K562 (cell line): ENCODE data around the gene SDC3. TPM values are rescaled to one million over a fixed set of nuclear protein-coding genes. Genes with fewer than 3 reads are reported as not detected.
A peak's percentile ranks its signal among the peaks of the same experiment; 100 is the strongest.

Experiments used
- CBX3 ChIP-seq, 2 experiments: IDR thresholded peaks; 1 replicate in 1 of 2; 2 replicates in 1 of 2; pipeline ENCODE4 v1.6.1; 2012; ENCODE audit warnings: inconsistent platforms in 2 of 2, low read length in 2 of 2, borderline replicate concordance in 1 of 2, control low read depth in 1 of 2
- ETV1 ChIP-seq: fragments of 450-650 bp; conservative IDR thresholded peaks from 2 replicates; pipeline ENCODE4 v1.6.1; 2016; ENCODE audit warnings: missing genetic modification characterization, control low read depth, low read depth, missing compliant biosample characterization
- ETV5 ChIP-seq: sonication (generic); formaldehyde crosslinking; IDR thresholded peaks from 2 replicates; pipeline ENCODE4 v1.4.0; 2020; ENCODE audit warnings: low read depth, mild to moderate bottlenecking, missing genetic modification reagents
- HEY1 ChIP-seq: fragments of 250-450 bp; sonication (Bioruptor Pico); IDR thresholded peaks from 2 replicates; pipeline ENCODE4 v1.5.0; 2020; ENCODE audit warnings: mild to moderate bottlenecking, moderate library complexity, borderline replicate concordance
- HLTF ChIP-seq: fragments of 450-650 bp; IDR thresholded peaks from 2 replicates; pipeline ENCODE4 v1.6.1; 2016
- HMG20B ChIP-seq: fragments of 250-450 bp; sonication (Bioruptor Pico); IDR thresholded peaks from 2 replicates; pipeline ENCODE4 v1.5.0; 2021; ENCODE audit warnings: mild to moderate bottlenecking
- NR2C2 ChIP-seq, 2 experiments: fragments of 200-800 bp in 1 of 2; sonication (Bioruptor generic) in 1 of 2; sonication (generic) in 1 of 2; formaldehyde crosslinking in 1 of 2; IDR thresholded peaks; 2 replicates each; pipeline versions ENCODE4 v1.6.1 to v1.8.0; 2016 to 2022; ENCODE audit warnings: mild to moderate bottlenecking in 1 of 2, missing compliant biosample characterization in 1 of 2, missing genetic modification characterization in 1 of 2, missing genetic modification reagents in 1 of 2
- PTTG1 ChIP-seq: fragments of 450-650 bp; IDR thresholded peaks from 2 replicates; pipeline ENCODE4 v1.6.1; 2016; ENCODE audit warnings: low read depth, mild to moderate bottlenecking, missing genetic modification characterization, missing compliant biosample characterization
- RNF2 ChIP-seq: sonication (generic); IDR thresholded peaks from 2 replicates; pipeline ENCODE4 v1.6.1; 2016
- RUNX1 ChIP-seq: sonication (generic); IDR thresholded peaks from 2 replicates; pipeline ENCODE4 v1.6.1; 2016; ENCODE audit warnings: antibody characterized with exemption, low read depth
- SAP30 ChIP-seq: fragments of 200-600 bp; sonication (generic); IDR thresholded peaks from 2 replicates; pipeline ENCODE4 v1.6.1; 2012; ENCODE audit warnings: borderline replicate concordance, low read depth, mild to moderate bottlenecking, moderate library complexity, low read length, control low read depth, inconsistent platforms; ENCODE audit not compliant: insufficient read depth, poor library complexity, severe bottlenecking
- SMAD1 ChIP-seq: fragments of 150-350 bp; IDR thresholded peaks from 2 replicates; pipeline ENCODE4 v1.6.1; 2014; ENCODE audit warnings: low read length, low read depth; ENCODE audit not compliant: partially characterized antibody
- SREBF2 ChIP-seq: sonication (generic); formaldehyde crosslinking; IDR thresholded peaks from 2 replicates; pipeline ENCODE4 v1.4.0; 2020; ENCODE audit warnings: mild to moderate bottlenecking, missing genetic modification reagents
- WHSC1 ChIP-seq: IDR thresholded peaks from one replicate; pipeline ENCODE4 v1.6.1; 2012; ENCODE audit warnings: low read length, control low read depth, inconsistent platforms
- ZBTB17 ChIP-seq: fragments of 450-650 bp; formaldehyde crosslinking; IDR thresholded peaks from 2 replicates; pipeline ENCODE4 v1.4.0; 2020; ENCODE audit warnings: mild to moderate bottlenecking
- ZKSCAN1 ChIP-seq: fragments of 150-350 bp; IDR thresholded peaks from 2 replicates; pipeline ENCODE4 v1.6.1; 2016; ENCODE audit warnings: low read depth, low read length
- ZNF12 ChIP-seq: sonication (generic); formaldehyde crosslinking; IDR thresholded peaks from 2 replicates; pipeline ENCODE4 v1.4.0; 2020; ENCODE audit warnings: mild to moderate bottlenecking, missing genetic modification reagents
- ZNF232 ChIP-seq: sonication (generic); formaldehyde crosslinking; IDR thresholded peaks from 2 replicates; pipeline ENCODE4 v1.8.0; 2022; ENCODE audit warnings: mild to moderate bottlenecking, missing genetic modification reagents
- ZNF586 ChIP-seq: fragments of 450-650 bp; formaldehyde crosslinking; conservative IDR thresholded peaks from 2 replicates; pipeline ENCODE4 v1.4.0; 2020; ENCODE audit warnings: mild to moderate bottlenecking, moderate library complexity
- ZNF717 ChIP-seq: fragments of 250-450 bp; sonication (Bioruptor Pico); IDR thresholded peaks from 2 replicates; pipeline ENCODE4 v1.5.0; 2021
- polyA plus RNA-seq, 8 experiments: library from polyadenylated mRNA; depleted of rRNA in 4 of 8; stranded (reverse) in 5 of 8; unstranded in 3 of 8; fragments of >200 nt; fragmentation: Nextera tagmentation in 2 of 8; fragmentation: Illumina TruSeq in 1 of 8; extraction: Ambion mirVana in 2 of 8; extraction: Trizol in 1 of 8; gene quantifications; 2 replicates each; pipeline versions ENCODE4 v1.2.1 to v1.2.3, GENCODE V29; 2011 to 2014; ENCODE audit warnings: inconsistent platforms in 1 of 8, missing spikeins in 1 of 8
- total RNA-seq, 7 experiments: library from RNA; depleted of rRNA in 6 of 7; stranded (reverse); fragments of >200 nt in 6 of 7; fragmentation: Illumina TruSeq in 2 of 7; extraction: Trizol in 2 of 7; gene quantifications; 2 replicates each; pipeline versions ENCODE4 v1.2.1 to v1.2.3, GENCODE V29; 2011 to 2021; ENCODE audit warnings: low replicate concordance in 1 of 7
- TF ChIP-seq, protein P1 (sequence below): sonication (generic); formaldehyde crosslinking; IDR thresholded peaks from 2 replicates; pipeline ENCODE4 v1.8.1; 2023; ENCODE audit warnings: mild to moderate bottlenecking, missing genetic modification reagents
- TF ChIP-seq, protein P2 (sequence below): fragments of 450-650 bp; IDR thresholded peaks from 2 replicates; pipeline ENCODE4 v1.6.1; 2018; ENCODE audit warnings: mild to moderate bottlenecking, low read depth; ENCODE audit not compliant: partially characterized antibody
- TF ChIP-seq, protein P3 (sequence below), 3 experiments: fragments of 200-800 bp in 1 of 3; sonication (Bioruptor generic) in 1 of 3; sonication (generic) in 1 of 3; formaldehyde crosslinking in 1 of 3; IDR thresholded peaks; 2 replicates each; pipeline versions ENCODE4 v1.6.1 to v1.8.0; 2016 to 2022; ENCODE audit warnings: mild to moderate bottlenecking in 2 of 3, missing compliant biosample characterization in 2 of 3, missing genetic modification characterization in 2 of 3, missing genetic modification reagents in 1 of 3

Gene SDC3
- total and polyA plus RNA-seq, 9 of the 15 experiments (the other 6 are each of a cell fraction or from before 2014, with no cell fraction given): 0.38 to 44.1 (median 12.1) TPM

DNA sequence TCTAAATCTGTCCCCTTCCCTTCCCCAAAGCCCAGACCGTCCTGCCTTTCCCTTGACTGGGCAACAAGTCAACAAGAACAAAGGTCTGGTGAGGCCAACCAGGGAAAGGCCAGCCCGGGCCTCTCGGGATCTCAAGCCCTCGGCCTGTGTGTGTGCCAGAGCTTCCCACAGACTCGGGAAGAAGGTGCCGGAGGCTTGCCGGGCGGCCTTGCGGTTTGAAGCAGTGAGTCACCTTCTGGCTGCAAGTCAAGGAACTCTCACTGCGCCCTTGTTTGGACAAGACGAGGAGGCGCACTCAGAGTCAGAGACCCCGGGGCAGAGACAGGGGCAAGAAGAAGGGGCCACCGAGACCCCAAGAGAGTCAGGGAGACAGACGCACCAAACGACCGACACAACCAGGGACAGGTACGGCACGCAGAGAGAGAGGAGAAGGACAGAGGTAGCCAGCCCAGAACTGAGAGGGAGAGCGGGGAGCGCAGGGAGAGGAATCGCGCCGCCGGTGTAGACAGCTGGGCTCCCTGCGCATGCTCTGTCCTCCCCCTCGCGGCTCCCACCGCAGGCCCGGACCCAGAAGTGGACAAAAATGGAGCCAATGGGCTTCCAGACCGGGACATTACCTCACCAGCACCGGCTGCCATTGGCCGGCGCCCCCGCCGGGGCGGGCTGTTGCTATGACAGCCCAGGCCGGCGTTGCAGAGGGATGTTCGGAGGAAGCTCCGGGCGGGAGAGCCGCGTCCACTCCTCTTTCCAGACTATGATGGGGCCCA, 84.4 kb downstream of the SDC3 start (continued):
- TF ChIP-seq ZNF586 (CRISPR knock-in tag): no peak
- peak; percentile 23; the same call in 1 of the 2 replicates for TF ChIP-seq ETV1
- TF ChIP-seq ZBTB17 (CRISPR knock-in tag): peak; percentile 59; the same call in 1 of the 2 replicates
- no peak for TF ChIP-seq HMG20B (CRISPR knock-in tag)
- no peak for TF ChIP-seq ZNF717 (CRISPR knock-in tag)
- TF ChIP-seq ZNF232 (CRISPR knock-in tag): no peak
- TF ChIP-seq NR2C2 (CRISPR knock-in tag; IDR thresholded peaks at IDR 0.05): 0 out of 2 replicates have a peak, but pooled peaks have one; percentile 20
- TF ChIP-seq NR2C2 (tag; IDR thresholded peaks at IDR 0.05): peak; percentile 55; the same call in 1 of the 2 replicates
- peak; percentile 58; the same call in 1 of the 2 replicates for TF ChIP-seq ZKSCAN1
- TF ChIP-seq WHSC1: no peak
- no peak for TF ChIP-seq HEY1 (CRISPR knock-in tag)
- TF ChIP-seq RNF2: peak; percentile 34; the same call in 1 of the 2 replicates
- TF ChIP-seq SMAD1: no peak
- no peak for TF ChIP-seq PTTG1 (tag)
- peak; percentile 58 for TF ChIP-seq SAP30
- TF ChIP-seq, protein P1, sequence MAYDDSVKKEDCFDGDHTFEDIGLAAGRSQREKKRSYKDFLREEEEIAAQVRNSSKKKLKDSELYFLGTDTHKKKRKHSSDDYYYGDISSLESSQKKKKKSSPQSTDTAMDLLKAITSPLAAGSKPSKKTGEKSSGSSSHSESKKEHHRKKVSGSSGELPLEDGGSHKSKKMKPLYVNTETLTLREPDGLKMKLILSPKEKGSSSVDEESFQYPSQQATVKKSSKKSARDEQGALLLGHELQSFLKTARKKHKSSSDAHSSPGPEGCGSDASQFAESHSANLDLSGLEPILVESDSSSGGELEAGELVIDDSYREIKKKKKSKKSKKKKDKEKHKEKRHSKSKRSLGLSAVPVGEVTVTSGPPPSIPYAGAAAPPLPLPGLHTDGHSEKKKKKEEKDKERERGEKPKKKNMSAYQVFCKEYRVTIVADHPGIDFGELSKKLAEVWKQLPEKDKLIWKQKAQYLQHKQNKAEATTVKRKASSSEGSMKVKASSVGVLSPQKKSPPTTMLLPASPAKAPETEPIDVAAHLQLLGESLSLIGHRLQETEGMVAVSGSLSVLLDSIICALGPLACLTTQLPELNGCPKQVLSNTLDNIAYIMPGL: no peak
- TF ChIP-seq, protein P2, sequence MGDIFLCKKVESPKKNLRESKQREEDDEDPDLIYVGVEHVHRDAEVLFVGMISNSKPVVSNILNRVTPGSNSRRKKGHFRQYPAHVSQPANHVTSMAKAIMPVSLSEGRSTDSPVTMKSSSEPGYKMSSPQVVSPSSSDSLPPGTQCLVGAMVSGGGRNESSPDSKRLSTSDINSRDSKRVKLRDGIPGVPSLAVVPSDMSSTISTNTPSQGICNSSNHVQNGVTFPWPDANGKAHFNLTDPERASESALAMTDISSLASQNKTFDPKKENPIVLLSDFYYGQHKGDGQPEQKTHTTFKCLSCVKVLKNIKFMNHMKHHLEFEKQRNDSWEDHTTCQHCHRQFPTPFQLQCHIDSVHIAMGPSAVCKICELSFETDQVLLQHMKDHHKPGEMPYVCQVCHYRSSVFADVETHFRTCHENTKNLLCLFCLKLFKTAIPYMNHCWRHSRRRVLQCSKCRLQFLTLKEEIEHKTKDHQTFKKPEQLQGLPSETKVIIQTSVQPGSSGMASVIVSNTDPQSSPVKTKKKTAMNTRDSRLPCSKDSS: no peak
- peak; percentile 63; the same call in 1 of the 2 replicates for TF ChIP-seq ZNF12
- no peak for TF ChIP-seq SREBF2 (CRISPR knock-in tag)
- TF ChIP-seq CBX3 (IDR thresholded peaks at IDR 0.05; ENCODE audit: borderline replicate concordance in 1 of 2, low read length in 2 of 2): peak in 1 of 2 experiments; percentile 84; a peak in 1 of 3 replicates
- peak; percentile 93 for TF ChIP-seq HLTF
- TF ChIP-seq, protein P3, sequence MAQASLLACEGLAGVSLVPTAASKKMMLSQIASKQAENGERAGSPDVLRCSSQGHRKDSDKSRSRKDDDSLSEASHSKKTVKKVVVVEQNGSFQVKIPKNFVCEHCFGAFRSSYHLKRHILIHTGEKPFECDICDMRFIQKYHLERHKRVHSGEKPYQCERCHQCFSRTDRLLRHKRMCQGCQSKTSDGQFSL (CRISPR knock-in tag; IDR thresholded peaks at IDR 0.05): no peak
- TF ChIP-seq, protein P3 (tag; IDR thresholded peaks at IDR 0.05): no peak
- TF ChIP-seq RUNX1: peak; percentile 59; the same call in 1 of the 2 replicates
- TF ChIP-seq ETV5: peak; percentile 33; the same call in 1 of the 2 replicates
